Suprapubic skin (tissue), 4 donors: ENCODE results near the gene KPNA4. TPM values are rescaled to one million over a fixed set of nuclear protein-coding genes. Genes with fewer than 3 reads are reported as not detected.

Experiments used
- DNase-seq, 2 donors: peaks; one replicate each; pipeline ENCODE4 v3.0.0-alpha.2; 2019; ENCODE audit warnings: low spot score in 2 of 2
- H3K27ac ChIP-seq: fragments of 200-600 bp; sonication (generic); one replicate; pipeline ENCODE4 v1.5.1; 2019
- H3K27me3 ChIP-seq: fragments of 200-600 bp; sonication (generic); one replicate; pipeline ENCODE4 v1.5.1; 2019
- H3K36me3 ChIP-seq: fragments of 200-600 bp; sonication (generic); one replicate; pipeline ENCODE4 v1.5.1; 2019
- H3K4me1 ChIP-seq: fragments of 200-600 bp; sonication (generic); one replicate; pipeline ENCODE4 v1.5.1; 2019
- H3K4me3 ChIP-seq: fragments of 200-600 bp; sonication (generic); one replicate; pipeline ENCODE4 v1.5.1; 2019; ENCODE audit warnings: mild to moderate bottlenecking
- H3K9me3 ChIP-seq: fragments of 200-600 bp; sonication (generic); one replicate; pipeline ENCODE4 v1.5.1; 2019
- EP300 ChIP-seq: sonication (generic); formaldehyde crosslinking; IDR thresholded peaks from one replicate; pipeline ENCODE4 v1.6.1; 2017; ENCODE audit warnings: antibody characterized with exemption
- POLR2A ChIP-seq, 2 donors: fragments of 450-650 bp; IDR thresholded peaks; one replicate each; pipeline ENCODE4 v1.6.1; 2017; ENCODE audit warnings: antibody characterized with exemption in 2 of 2, mild to moderate bottlenecking in 2 of 2, moderate library complexity in 2 of 2
- POLR2AphosphoS5 ChIP-seq, 3 donors: sonication (generic); formaldehyde crosslinking; IDR thresholded peaks; one replicate each; pipeline ENCODE4 v1.6.1; 2017; ENCODE audit warnings: antibody characterized with exemption in 3 of 3
- WGBS: methylation state at CpG from one replicate; pipeline ENCODE4 v1.1.5; 2018; 5-methylcytosine and 5-hydroxymethylcytosine counted together
- total RNA-seq, 4 donors: library from RNA; depleted of rRNA; stranded (reverse); fragments of >200 nt; gene quantifications; one replicate each; pipeline ENCODE4 v1.1.0, GENCODE V29; 2016
- TF ChIP-seq, protein P1 (sequence below), 2 donors: fragments of 200-600 bp in 1 of 2; fragments of 450-650 bp in 1 of 2; sonication (generic) in 1 of 2; IDR thresholded peaks; one replicate each; pipeline ENCODE4 v1.5.1; 2016 to 2019; ENCODE audit warnings: antibody characterized with exemption in 2 of 2, mild to moderate bottlenecking in 1 of 2, moderate library complexity in 1 of 2

The KPNA4 gene
- total RNA-seq, 4 donors from 2014 or later = 23.9 to 35.0 (median 29.4) TPM

DNA sequence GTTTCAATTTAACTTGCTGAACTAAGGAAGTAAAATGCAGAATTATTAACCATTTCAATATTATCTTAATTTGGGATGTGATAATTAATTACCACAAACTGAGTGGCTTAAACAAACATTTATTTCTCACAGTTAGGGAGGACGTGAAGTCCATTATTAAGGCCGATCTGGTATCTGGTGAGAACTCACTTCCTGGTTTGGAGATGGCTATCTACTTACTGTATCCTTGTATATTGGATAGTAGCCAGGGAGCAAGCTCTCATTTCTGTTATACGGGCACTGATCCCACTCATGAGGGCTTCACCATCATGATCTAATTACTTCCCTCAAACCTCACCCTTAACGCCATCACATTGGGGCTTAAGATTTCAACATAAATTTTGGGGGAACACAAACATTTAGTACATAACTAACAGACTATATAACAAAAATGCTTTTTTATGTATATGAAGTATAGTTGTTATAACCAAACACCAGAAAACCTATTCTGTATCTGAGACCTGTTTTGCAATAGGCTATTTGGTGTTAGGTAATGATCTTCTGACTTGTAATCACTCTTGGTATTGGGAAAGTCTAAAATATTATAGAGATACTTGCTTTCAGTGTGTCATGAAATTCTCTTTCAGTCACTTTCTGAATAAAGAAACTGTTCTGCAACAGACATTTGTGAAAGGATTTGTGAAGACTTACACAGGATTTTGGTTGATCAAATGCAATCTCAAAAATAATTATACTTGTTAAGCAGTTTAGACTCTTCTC is 4.7 kb upstream of the KPNA4 start:
- Histone ChIP-seq H3K27me3 (no peaks in the 10 kb centered on the region), H3K27ac (no peak overlapping the region), H3K36me3 (peaks cover 8% of the 10 kb centered on the region), H3K4me3 (no peak overlapping the region), H3K9me3 (no peaks in the 10 kb centered on the region), H3K4me1 (peaks cover 11% of the 10 kb centered on the region)
- 83% methylated on average over 4 of the region's 4 CpGs for WGBS
- no peak for TF ChIP-seq EP300
- TF ChIP-seq, protein P1, sequence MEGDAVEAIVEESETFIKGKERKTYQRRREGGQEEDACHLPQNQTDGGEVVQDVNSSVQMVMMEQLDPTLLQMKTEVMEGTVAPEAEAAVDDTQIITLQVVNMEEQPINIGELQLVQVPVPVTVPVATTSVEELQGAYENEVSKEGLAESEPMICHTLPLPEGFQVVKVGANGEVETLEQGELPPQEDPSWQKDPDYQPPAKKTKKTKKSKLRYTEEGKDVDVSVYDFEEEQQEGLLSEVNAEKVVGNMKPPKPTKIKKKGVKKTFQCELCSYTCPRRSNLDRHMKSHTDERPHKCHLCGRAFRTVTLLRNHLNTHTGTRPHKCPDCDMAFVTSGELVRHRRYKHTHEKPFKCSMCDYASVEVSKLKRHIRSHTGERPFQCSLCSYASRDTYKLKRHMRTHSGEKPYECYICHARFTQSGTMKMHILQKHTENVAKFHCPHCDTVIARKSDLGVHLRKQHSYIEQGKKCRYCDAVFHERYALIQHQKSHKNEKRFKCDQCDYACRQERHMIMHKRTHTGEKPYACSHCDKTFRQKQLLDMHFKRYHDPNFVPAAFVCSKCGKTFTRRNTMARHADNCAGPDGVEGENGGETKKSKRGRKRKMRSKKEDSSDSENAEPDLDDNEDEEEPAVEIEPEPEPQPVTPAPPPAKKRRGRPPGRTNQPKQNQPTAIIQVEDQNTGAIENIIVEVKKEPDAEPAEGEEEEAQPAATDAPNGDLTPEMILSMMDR (IDR thresholded peaks at IDR 0.05) = no peak
- no peak for TF ChIP-seq POLR2A (IDR thresholded peaks at IDR 0.05)
- TF ChIP-seq POLR2AphosphoS5 (IDR thresholded peaks at IDR 0.05) = no peak
- DNase-seq = no peak

DNA sequence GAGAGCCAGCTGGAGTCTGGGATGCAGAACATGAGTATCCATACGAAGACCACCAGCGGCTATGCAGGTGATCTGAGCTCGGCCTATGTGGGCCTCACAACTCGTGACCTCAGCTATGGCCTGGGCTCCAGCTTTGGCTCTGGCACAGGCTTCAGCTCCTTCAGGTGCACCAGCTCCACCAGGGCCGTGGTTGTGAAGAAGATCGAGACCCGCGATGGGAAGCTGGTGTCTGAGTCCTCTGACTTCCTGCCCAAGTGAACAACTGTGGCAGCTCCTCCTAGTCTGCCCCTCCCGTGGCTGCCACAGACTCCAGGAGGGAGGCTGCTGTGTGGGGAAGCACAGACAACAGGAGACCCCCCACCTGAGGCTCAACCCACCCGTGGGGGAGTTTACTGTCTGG is 3.6 kb upstream of the KPNA4 start:
- TF ChIP-seq EP300 = no peak
- TF ChIP-seq, protein P1 (IDR thresholded peaks at IDR 0.05) = no peak
- no peak for TF ChIP-seq POLR2A (IDR thresholded peaks at IDR 0.05)
- no peak for TF ChIP-seq POLR2AphosphoS5 (IDR thresholded peaks at IDR 0.05)
- 84% methylated on average over 5 of the region's 10 CpGs for WGBS
- DNase-seq = no peak
- no peaks in the 10 kb centered on the region for H3K9me3 ChIP-seq
- H3K4me3 ChIP-seq = no peak overlapping the region
- H3K36me3 ChIP-seq = peaks cover 8% of the 10 kb centered on the region
- H3K27ac ChIP-seq = no peak overlapping the region
- no peaks in the 10 kb centered on the region for H3K27me3 ChIP-seq
- peaks cover 16% of the 10 kb centered on the region for H3K4me1 ChIP-seq

DNA sequence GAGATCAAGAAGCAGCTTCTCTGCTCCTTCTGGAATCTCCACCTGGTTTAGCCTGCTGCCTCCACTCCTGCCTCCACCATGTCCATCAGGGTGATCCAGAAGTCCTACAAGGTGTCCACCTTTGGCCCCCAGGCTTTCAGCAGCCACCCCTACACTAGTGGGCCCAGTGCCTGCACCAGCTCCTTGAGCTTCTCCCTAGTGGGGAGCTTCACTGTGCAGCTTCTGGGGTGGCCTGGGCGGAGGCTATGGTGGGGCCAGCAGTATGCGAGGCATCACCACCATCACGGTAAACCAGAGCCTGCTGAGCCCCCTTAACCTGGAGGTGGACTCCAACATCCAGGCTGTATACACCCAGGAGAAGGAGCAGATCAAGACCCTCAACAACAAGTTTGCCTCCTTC is 2.4 kb upstream of the KPNA4 start:
- Histone ChIP-seq H3K36me3 (peaks cover 8% of the 10 kb centered on the region), H3K27me3 (no peaks in the 10 kb centered on the region), H3K4me1 (peaks cover 28% of the 10 kb centered on the region), H3K4me3 (no peak overlapping the region), H3K27ac (no peak overlapping the region), H3K9me3 (no peaks in the 10 kb centered on the region)
- no CpG with 5 or more reads among the region's 3 CpGs for WGBS
- no peak for DNase-seq
- no peak for TF ChIP-seq POLR2A (IDR thresholded peaks at IDR 0.05)

DNA sequence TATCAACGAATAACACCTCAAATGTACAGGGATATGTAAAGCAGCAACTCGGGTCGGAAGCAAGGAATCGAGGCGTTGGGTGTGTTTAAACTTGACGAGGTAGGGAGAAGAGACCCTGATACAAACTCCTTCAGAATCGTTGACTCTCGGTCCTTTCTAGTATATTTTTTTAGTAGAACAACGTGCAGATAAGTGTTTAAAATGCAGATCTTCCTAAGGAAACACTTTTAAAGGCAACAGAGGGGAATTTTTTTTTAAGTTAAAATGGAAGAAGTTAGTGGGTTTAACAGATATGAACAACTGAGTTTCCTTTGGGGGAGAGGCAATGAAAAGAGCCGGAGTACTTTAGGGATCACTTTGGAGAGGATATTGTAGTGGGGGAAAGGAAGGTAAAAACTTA is 1.1 kb upstream of the KPNA4 start:
- peak overlapping the region; percentile 88 for H3K4me3 ChIP-seq
- no peaks in the 10 kb centered on the region for H3K9me3 ChIP-seq
- no peak for DNase-seq
- H3K27ac ChIP-seq = peak overlapping the region; percentile 99
- TF ChIP-seq POLR2AphosphoS5 (IDR thresholded peaks at IDR 0.05) = no peak
- no peaks in the 10 kb centered on the region for H3K27me3 ChIP-seq
- peaks cover 8% of the 10 kb centered on the region for H3K36me3 ChIP-seq
- peaks cover 40% of the 10 kb centered on the region for H3K4me1 ChIP-seq
- 13% methylated on average over 10 of the region's 10 CpGs for WGBS

DNA sequence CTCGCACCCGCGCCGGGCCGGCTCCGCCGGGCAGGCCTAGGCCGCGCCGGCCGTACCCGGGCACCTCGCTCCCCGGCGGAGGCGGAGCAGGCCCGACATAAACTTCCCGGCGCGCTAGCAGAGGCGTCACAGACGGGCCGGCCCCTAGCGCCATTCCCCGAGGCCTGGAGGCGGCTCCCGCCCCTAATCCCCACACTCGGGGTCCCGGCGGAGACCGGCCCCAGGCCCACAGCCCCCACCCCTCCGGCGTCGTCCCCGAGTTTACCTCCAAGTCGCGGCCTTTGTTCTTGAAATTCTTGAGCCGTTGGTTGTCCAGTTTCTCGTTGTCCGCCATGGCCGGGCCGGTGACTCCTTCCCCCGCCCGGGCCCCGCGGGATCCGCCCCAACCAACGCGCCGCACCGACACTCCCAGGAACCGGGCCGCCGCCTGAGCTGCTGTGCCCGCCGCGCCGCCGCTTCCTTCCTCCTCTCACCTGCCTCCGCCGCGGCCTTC is 376 bp downstream of the KPNA4 start:
- TF ChIP-seq POLR2AphosphoS5 (IDR thresholded peaks at IDR 0.05) = no peak
- TF ChIP-seq, protein P1 (IDR thresholded peaks at IDR 0.05) = no peak
- TF ChIP-seq POLR2A (IDR thresholded peaks at IDR 0.05) = no peak
- TF ChIP-seq EP300 = no peak
- no peaks in the 10 kb centered on the region for H3K27me3 ChIP-seq
- under 1% methylated on average over 38 of the region's 62 CpGs for WGBS
- H3K36me3 ChIP-seq = peaks cover 8% of the 10 kb centered on the region
- peak overlapping the region; percentile 99 for H3K27ac ChIP-seq
- DNase-seq = peak in 1 of 2 donors; percentile 87
- peaks cover 52% of the 10 kb centered on the region for H3K4me1 ChIP-seq
- H3K4me3 ChIP-seq = peak overlapping the region; percentile 88
- no peaks in the 10 kb centered on the region for H3K9me3 ChIP-seq

DNA sequence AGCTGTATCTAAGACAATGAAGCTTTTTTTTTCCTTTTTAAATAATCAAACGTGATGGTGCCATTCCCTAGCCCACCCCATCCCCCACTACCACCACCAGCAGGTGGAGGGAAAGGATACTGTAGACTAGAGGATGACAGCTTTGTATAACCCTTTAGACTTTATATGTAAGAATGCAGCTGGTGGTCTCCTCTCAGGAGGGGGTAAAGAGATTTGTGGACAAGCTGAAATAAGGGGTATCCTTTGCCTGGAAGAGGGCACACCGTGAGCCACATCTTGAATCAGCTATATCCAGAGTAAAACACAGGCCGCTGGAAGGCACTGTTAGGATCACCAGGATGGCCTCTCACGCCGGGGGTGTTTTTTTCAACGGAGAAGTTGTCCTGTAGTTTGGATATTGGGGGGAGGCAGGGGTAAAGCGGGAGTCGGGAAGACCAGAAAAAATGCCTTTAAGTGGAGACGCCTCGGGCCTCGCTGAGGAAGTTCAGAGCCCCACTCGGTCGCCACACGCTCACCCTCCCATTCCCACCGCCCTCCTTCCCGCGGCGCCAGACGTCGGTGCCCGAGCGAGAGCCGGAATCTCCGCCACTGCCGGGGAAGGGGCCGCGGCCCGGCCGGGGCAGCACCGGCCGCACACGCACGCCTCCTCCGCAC is 986 bp downstream of the KPNA4 start:
- H3K27ac ChIP-seq = peak overlapping the region; percentile 99
- H3K36me3 ChIP-seq = peaks cover 8% of the 10 kb centered on the region
- H3K27me3 ChIP-seq = no peaks in the 10 kb centered on the region
- DNase-seq = peak in 1 of 2 donors; percentile 62
- no peak for TF ChIP-seq EP300
- TF ChIP-seq, protein P1 (IDR thresholded peaks at IDR 0.05) = no peak
- no peak for TF ChIP-seq POLR2AphosphoS5 (IDR thresholded peaks at IDR 0.05)
- no peak for TF ChIP-seq POLR2A (IDR thresholded peaks at IDR 0.05)
- peaks cover 55% of the 10 kb centered on the region for H3K4me1 ChIP-seq
- no peaks in the 10 kb centered on the region for H3K9me3 ChIP-seq
- WGBS = 0% methylated on average over 24 of the region's 34 CpGs
- peak overlapping the region; percentile 88 for H3K4me3 ChIP-seq
